ENCODE measurements around the gene FIGNL2.
A peak's percentile ranks its signal among the peaks of the same experiment; 100 is the strongest.

FIGNL2 gene

DNA sequence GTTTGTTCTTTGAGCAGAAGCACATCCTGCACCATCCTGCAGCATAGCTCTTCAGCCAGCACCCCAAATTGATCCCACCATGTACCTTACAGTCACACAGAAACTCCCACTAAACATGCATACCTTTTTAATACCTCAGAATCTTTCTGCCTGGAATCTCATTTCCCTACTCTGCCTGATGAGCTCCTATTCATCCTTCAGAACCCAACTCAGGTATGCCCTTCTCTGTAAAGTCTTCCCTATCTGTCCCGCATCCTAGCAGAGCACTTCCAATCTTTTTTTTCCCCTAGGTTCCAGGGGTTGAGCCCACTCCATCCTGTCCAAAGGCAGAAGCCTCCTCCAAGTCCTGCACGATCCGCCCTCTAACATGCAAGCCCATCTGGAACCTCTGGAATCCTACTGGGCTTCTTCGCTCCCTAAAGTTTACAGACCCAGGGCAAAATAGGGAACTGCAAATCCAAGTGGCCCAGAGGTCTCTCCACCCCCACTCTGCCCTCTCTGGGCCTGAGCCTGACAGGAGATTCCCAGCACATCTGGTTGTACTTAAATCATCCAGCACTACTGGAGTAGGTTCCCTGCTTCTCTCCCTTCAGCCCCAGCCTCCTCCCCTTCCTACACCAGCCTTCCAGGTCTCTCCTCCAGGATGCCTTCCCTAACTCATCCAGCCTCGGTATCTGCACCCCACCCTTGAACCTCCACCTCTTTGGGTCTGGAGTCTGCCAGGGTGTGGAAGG, 4.1 kb upstream of the FIGNL2 start:
- no peak for DNase-seq

DNA sequence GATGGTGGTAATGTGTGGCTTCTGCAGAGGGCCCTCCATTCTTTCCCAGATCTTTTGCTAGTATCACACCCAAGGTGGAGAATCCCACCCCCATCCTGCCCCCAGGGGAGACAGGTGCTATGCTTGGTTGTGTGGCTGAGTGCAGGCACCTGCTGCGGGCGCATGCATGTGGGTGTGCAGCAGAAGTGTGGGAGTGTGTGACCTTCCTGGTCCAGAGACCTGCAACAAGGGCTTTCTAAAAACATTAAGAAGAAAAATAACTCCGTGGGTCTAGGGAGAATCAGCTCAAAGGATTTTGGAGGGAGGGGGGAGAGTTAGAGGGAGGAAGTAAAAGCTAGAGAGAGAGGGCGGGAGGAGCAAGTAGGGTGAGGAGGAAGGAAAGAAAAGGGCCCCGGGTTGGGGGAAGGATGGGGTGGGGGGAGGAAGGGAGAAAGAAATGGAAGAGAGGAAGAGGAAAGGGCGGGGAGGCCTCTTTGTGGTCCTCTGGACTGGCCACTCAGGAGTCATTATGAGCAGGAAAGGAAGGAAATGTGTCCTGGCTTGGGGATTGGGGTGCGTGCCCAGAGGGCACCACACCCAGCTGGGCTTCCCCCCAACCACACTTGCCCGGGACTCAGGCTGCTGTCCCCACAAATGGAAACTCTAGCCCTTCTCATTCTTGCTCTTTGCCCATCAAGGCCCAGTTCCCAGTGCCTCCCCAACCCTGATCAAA, 3.1 kb upstream of the FIGNL2 start:
- no peak for DNase-seq

DNA sequence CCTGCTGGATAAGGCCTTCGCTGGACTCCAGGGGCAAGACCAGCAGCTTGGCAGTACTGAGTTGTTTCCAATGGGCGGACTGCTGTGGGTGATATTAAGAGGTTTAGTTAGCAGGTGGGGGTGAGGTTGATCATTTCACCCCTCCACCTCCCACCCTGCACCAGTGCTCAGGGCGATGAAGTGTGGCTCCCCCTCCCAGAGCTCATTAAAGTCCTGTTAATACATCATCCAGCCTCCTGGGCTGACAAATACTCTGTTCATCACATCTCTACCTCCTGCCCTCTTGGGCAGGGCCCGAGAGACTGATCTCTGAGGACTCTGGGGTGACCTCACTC, 2.4 kb upstream of the FIGNL2 start:
- no peak for DNase-seq

- no peak for DNase-seq
Measured at GRCh38 chr12:51850081-51850964, 1.8 kb upstream of the FIGNL2 start.

- DNase-seq, result no peak
Measured at GRCh38 chr12:51848841-51849735, 570 bp upstream of the FIGNL2 start.

GRCh38 chr12:51847643-51848325, 734 bp downstream of the FIGNL2 start:
- DNase-seq, result no peak

DNA sequence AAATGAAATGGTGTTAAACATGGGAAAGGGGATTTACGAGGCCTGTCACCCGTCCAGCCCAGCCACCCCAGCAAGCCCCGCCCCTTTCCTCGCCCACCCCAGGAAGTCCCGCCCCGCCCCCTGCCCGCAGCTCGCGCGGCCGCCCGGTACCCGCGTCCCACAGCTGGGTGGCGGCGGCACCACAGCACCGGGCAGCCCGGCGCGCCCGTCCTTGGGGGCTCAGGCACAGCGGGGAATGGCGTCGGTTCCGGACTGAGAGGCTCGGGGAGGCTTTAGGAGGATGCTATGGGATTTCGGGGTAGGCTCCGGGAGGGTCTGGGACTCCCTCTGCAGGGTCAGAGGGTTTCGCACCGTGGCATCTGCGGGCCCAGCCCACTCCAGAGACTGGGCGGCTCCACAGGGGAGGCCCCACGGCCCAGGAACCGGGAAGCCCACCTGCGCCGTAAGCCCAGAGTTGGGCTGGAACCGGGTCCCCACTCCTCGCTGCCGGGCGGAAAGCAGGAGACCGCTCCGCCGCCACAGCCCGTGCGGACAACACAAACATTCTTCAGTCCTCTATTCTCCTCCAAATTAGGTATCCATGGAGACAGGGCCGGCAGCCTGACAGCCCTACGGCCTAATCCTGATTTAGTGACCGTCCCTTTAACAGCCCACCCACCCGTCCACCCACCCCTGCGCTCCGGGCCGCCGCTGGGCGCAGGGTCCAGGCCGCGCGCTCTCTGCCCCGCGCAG, 1.4 kb downstream of the FIGNL2 start:
- DNase-seq, result peak; percentile 73

DNA sequence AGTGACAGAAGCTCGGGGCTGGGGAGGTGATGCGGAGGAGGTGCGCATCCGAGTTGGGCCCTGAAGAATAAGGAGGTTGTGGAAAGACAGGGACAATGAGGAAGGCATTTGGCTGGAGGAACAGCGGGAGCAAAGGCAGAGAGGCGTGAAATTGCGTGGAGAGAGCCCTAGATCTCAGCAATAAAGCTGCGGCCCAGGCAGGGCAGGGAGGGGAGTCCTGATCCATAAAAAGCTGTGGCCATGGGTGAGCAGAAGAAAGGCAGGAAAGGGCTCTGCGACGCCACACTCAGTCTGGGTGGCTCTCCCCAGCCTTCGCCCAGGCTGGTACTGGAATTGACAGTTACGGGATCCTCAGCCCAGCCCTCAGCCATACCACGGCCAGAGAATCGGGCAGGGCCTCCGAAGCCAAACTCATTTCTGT, 2.2 kb downstream of the FIGNL2 start:
- DNase-seq, result no peak

DNA sequence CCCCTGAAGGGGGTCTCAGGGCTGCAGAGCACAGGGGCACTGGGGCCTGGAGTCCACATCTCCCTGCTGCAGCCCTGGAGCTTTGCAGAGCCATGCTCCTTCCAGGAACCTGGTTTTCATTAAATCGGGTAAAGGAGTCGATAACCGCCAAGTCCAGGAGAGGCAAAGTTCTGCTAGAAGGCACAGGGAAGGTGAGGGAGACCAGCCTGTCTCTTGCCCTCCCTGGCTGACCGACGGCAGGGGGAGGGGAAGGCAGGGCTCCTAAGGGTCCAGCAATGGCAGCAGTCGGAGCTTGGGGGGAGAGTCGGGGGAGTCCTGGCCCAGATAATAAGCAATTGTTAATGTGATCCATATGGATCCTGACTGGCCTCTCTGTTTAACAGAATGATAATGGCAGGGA, 3.0 kb downstream of the FIGNL2 start:
- no peak for DNase-seq

DNA sequence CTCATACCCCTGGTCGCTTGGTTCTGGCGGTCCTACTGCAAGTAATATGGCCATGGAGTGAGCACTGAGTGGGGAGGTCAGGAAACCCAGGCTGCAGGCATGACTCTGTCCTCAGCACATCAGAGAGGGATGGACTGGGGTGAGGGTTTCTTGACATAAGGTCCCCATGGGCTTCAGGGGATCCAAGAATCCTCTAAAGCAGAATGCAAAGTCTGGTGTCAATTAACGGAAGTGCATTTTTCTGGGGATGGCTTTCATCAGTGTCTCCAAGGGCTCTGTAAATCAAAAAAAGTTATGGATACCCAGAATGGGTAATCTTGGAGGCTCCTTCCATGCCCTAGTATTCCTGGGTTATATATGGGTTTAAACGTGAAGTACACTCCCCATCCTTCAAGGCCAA, 3.7 kb downstream of the FIGNL2 start:
- DNase-seq, result no peak

GRCh38 chr12:51841727-51842126, 6.8 kb downstream of the FIGNL2 start:
- DNase-seq, result no peak

DNA sequence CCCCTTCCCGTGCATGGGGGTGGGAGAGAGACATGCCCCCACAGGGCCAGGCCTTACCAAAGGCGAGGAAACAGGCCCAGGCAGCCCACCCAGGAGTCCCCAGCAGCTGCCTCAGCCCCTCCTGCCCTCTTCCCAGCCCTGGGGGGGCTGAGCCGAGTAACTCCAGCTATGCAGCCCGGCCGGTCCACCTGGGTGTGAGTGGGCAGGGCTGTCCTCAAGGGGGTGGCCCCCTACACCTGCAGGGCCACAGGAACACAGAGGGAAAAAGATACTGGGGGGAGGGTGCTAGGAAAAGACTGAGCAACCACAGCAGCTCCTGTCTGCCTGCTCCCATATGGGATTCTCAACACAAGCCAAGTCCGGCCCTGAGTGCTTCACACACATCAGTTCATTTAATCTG, 7.6 kb downstream of the FIGNL2 start:
- DNase-seq, result no peak

GRCh38 chr12:51839310-51839947, 9.1 kb downstream of the FIGNL2 start:
- no peak for DNase-seq

GRCh38 chr12:51838762-51839161, 9.8 kb downstream of the FIGNL2 start:
- no peak for DNase-seq

DNA sequence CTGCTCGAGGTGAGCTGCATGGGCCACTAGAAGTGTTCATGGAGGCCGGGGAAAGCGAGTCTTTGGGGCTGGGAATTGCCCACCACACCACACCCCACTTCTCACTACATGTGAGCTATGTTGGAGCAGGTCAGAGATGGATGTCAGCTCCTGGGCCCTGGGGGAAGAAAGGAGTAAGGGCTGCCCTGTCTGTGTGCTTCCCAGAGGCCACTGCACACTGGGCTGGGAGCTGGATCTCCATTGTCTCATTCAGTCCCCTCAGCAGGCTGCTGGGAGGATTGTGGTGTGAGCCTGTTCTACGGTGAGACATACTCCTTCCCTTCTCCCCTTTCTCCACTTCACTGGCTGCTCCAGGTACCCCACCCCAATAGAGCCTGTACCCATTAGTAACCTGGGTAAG, 10.5 kb downstream of the FIGNL2 start:
- no peak for DNase-seq

GRCh38 chr12:51837286-51837685, 11.2 kb downstream of the FIGNL2 start:
- DNase-seq, result no peak

GRCh38 chr12:51836827-51837173, 11.7 kb downstream of the FIGNL2 start:
- no peak for DNase-seq

DNA sequence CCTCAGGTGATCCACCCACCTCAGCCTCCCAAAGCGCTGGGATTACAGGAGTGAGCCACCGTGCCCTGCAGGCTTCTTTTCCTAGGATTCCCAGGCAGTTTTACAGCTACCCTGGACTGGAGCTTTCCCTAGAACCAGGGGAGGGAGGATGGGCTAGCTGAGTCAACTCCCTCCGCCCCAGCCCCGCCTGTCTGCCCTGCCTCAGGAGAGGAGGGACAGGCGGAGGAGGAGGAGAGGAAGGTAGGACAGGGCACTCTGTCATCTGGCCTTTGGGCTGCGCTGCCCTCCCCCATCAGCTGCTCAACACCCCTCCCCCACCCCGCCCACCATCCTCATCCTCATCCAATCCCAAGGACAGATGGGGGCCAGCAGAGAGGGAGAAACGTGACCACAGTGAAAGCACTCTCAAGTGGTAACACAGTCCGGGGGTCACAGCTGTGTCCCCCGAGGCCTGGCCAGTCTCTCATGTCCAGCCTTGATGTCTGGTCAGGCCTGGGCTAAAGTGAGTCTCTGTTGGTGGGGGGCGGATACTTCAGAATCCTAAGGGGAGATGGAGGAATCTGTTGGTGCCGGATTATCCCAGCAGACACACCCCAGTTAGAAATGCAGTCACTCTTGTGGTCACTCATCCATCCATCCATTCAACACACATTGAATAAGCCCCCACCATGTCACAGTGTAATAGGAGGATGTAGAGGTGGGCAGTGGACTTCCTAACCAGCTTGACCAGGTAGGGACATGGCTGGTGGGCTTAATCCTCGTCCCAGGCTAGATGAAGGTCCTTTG, 12.3 kb downstream of the FIGNL2 start:
- no peak for DNase-seq

- DNase-seq, result no peak
Measured at GRCh38 chr12:51834411-51834810, 14.1 kb downstream of the FIGNL2 start.
